Measurements from ENCODE around the gene FLAD1. TPM values are rescaled to one million over a fixed set of nuclear protein-coding genes. Genes with fewer than 3 reads are reported as not detected.
A peak's percentile ranks its signal among the peaks of the same experiment; 100 is the strongest.

The FLAD1 gene
- total RNA-seq, 1 experiment from 2014 or later = 75.1 TPM

GRCh38 chr1:155017041-155017945 is 34.1 kb downstream of the FLAD1 start:
- Mint-ChIP-seq H3K4me3 (ENCODE audit: low read depth, unreplicated experiment) (peak overlapping the region; percentile 60), H3K9me3 (ENCODE audit: low read depth, unreplicated experiment) (no peaks in the 10 kb centered on the region), H3K27me3 (ENCODE audit: unreplicated experiment) (no peaks in the 10 kb centered on the region), H3K4me1 (ENCODE audit: low read depth, unreplicated experiment) (peaks cover 37% of the 10 kb centered on the region), H3K27ac (ENCODE audit: unreplicated experiment) (peak overlapping the region; percentile 79), H3K36me3 (ENCODE audit: insufficient read depth, unreplicated experiment) (peaks cover 56% of the 10 kb centered on the region)
- peak; percentile 96 for DNase-seq
- peak; percentile 99 for TF ChIP-seq CTCF (IDR thresholded peaks at IDR 0.05; ENCODE audit: unreplicated experiment)
- CTCF ChIA-PET = interaction anchor here (0.5 to 1.9 kb wide), 27 partner anchors 11 to 1342 kb away, joined by 3 to 13 read pairs (median 4); partner anchors contain the start of genes ADAM15, LENEP, PBXIP1 and PYGO2
- no TSS peak for BruUV-seq (replicated peaks)
- intact Hi-C loops (cut with micrococcal nuclease; ENCODE audit: unreplicated experiment) = loop anchor here (2.0 kb wide), 1 partner anchor 14 kb away; the partner anchor contains the start of gene ZBTB7B

- intact Hi-C loops (cut with micrococcal nuclease; ENCODE audit: unreplicated experiment) = loop anchor here (2.0 kb wide), 1 partner anchor 15 kb away; the partner anchor contains the start of gene ZBTB7B
- BruUV-seq (replicated peaks) = TSS peak; percentile 7
- Mint-ChIP-seq H3K27ac (ENCODE audit: unreplicated experiment) (peak overlapping the region; percentile 79), H3K27me3 (ENCODE audit: unreplicated experiment) (no peaks in the 10 kb centered on the region), H3K4me3 (ENCODE audit: low read depth, unreplicated experiment) (peak overlapping the region; percentile 60), H3K36me3 (ENCODE audit: insufficient read depth, unreplicated experiment) (peaks cover 54% of the 10 kb centered on the region), H3K9me3 (ENCODE audit: low read depth, unreplicated experiment) (no peaks in the 10 kb centered on the region), H3K4me1 (ENCODE audit: low read depth, unreplicated experiment) (peaks cover 39% of the 10 kb centered on the region)
- no peak for TF ChIP-seq CTCF (IDR thresholded peaks at IDR 0.05; ENCODE audit: unreplicated experiment)
- CTCF ChIA-PET = interaction anchor here (0.5 to 1.9 kb wide), 26 partner anchors 11 to 1341 kb away, joined by 3 to 13 read pairs (median 5); partner anchors contain the start of genes ADAM15, LENEP, PBXIP1 and PYGO2
- no peak for DNase-seq
Observed at GRCh38 chr1:155017946-155018316, 34.8 kb downstream of the FLAD1 start.

GRCh38 chr1:155018617-155019348 is 35.6 kb downstream of the FLAD1 start:
- CTCF ChIA-PET = interaction anchor here (0.7 to 1.8 kb wide), 6 partner anchors 9 to 63 kb away, joined by 3 to 12 read pairs (median 4); partner anchors contain the start of genes PBXIP1, SHC1 and ZBTB7B
- Mint-ChIP-seq H3K36me3 (ENCODE audit: insufficient read depth, unreplicated experiment) (peaks cover 50% of the 10 kb centered on the region), H3K4me3 (ENCODE audit: low read depth, unreplicated experiment) (no peak overlapping the region), H3K4me1 (ENCODE audit: low read depth, unreplicated experiment) (peaks cover 42% of the 10 kb centered on the region), H3K9me3 (ENCODE audit: low read depth, unreplicated experiment) (no peaks in the 10 kb centered on the region), H3K27ac (ENCODE audit: unreplicated experiment) (peak overlapping the region; percentile 2), H3K27me3 (ENCODE audit: unreplicated experiment) (no peaks in the 10 kb centered on the region)
- intact Hi-C loops (cut with micrococcal nuclease; ENCODE audit: unreplicated experiment) = no loop called here
- no TSS peak for BruUV-seq (replicated peaks)
- no peak for DNase-seq
- TF ChIP-seq CTCF (IDR thresholded peaks at IDR 0.05; ENCODE audit: unreplicated experiment) = no peak
